Measurements from ENCODE around the gene FIBP. TPM values are rescaled to one million over a fixed set of nuclear protein-coding genes. Genes with fewer than 3 reads are reported as not detected.
A peak's percentile ranks its signal among the peaks of the same experiment; 100 is the strongest.

Gene FIBP
- total and polyA plus RNA-seq, 10 of the 15 experiments (the other 5 are each of a cell fraction or from before 2014, with no cell fraction given): 65.1 to 182 (median 94.6) TPM

DNA sequence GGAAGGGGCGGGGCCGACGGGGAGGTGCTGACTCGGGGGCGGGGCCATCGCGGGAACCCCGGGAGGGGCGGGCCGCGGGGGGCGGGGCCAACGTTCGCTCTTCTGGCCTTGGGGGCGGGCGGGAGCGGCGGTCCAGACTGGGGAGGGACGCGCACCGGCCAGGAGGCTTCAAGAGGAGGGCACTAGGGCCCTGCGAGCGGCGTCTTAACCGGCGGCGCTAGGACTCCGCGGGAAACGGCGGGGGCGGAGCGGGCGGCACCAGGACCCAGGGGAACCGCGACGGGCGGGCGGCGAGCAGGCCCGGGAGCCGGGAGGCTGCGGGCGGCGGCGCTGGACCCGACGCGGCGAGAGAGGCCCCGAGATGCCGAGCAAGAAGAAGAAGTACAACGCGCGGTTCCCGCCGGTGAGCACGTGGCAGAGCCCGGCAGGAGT is 30.9 kb upstream of the FIBP start, which contains the start of gene DRAP1 (continued):
- no peak for TF ChIP-seq SPI1 (IDR thresholded peaks at IDR 0.05; ENCODE audit: borderline replicate concordance, insufficient read depth, low read depth, low read length)
- TF ChIP-seq TCF3 (IDR thresholded peaks at IDR 0.05; ENCODE audit: borderline replicate concordance, insufficient read depth, low read depth, low read length): peak; percentile 74; the same call in 1 of the 2 replicates
- no peak for TF ChIP-seq PML (IDR thresholded peaks at IDR 0.05; ENCODE audit: low read length)
- TF ChIP-seq, protein P1, sequence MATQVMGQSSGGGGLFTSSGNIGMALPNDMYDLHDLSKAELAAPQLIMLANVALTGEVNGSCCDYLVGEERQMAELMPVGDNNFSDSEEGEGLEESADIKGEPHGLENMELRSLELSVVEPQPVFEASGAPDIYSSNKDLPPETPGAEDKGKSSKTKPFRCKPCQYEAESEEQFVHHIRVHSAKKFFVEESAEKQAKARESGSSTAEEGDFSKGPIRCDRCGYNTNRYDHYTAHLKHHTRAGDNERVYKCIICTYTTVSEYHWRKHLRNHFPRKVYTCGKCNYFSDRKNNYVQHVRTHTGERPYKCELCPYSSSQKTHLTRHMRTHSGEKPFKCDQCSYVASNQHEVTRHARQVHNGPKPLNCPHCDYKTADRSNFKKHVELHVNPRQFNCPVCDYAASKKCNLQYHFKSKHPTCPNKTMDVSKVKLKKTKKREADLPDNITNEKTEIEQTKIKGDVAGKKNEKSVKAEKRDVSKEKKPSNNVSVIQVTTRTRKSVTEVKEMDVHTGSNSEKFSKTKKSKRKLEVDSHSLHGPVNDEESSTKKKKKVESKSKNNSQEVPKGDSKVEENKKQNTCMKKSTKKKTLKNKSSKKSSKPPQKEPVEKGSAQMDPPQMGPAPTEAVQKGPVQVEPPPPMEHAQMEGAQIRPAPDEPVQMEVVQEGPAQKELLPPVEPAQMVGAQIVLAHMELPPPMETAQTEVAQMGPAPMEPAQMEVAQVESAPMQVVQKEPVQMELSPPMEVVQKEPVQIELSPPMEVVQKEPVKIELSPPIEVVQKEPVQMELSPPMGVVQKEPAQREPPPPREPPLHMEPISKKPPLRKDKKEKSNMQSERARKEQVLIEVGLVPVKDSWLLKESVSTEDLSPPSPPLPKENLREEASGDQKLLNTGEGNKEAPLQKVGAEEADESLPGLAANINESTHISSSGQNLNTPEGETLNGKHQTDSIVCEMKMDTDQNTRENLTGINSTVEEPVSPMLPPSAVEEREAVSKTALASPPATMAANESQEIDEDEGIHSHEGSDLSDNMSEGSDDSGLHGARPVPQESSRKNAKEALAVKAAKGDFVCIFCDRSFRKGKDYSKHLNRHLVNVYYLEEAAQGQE (IDR thresholded peaks at IDR 0.05; ENCODE audit: low read depth, low read length): 0 out of 2 replicates have a peak, but pooled peaks have one; percentile 36
- no peak for TF ChIP-seq POLR2AphosphoS2 (IDR thresholded peaks at IDR 0.05; ENCODE audit: low read depth, low read length)
- TF ChIP-seq, protein P2, sequence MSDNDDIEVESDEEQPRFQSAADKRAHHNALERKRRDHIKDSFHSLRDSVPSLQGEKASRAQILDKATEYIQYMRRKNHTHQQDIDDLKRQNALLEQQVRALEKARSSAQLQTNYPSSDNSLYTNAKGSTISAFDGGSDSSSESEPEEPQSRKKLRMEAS (IDR thresholded peaks at IDR 0.05; ENCODE audit: low read depth, low read length): 0 out of 2 replicates have a peak, but pooled peaks have one; percentile 16
- TF ChIP-seq PAX5 (IDR thresholded peaks at IDR 0.05; ENCODE audit: borderline replicate concordance, low read depth, low read length): peak; percentile 61; the same call in 1 of the 2 replicates
- TF ChIP-seq HCFC1 (IDR thresholded peaks at IDR 0.05; ENCODE audit: low read length): peak; percentile 69
- peak; percentile 88 for TF ChIP-seq CREB1 (IDR thresholded peaks at IDR 0.05; ENCODE audit: low read depth)
- peak; percentile 43 for TF ChIP-seq MXI1 (IDR thresholded peaks at IDR 0.05; ENCODE audit: low read depth, low read length)
- TF ChIP-seq NFXL1 (IDR thresholded peaks at IDR 0.05; ENCODE audit: borderline replicate concordance): peak; percentile 93
- TF ChIP-seq, protein P3, sequence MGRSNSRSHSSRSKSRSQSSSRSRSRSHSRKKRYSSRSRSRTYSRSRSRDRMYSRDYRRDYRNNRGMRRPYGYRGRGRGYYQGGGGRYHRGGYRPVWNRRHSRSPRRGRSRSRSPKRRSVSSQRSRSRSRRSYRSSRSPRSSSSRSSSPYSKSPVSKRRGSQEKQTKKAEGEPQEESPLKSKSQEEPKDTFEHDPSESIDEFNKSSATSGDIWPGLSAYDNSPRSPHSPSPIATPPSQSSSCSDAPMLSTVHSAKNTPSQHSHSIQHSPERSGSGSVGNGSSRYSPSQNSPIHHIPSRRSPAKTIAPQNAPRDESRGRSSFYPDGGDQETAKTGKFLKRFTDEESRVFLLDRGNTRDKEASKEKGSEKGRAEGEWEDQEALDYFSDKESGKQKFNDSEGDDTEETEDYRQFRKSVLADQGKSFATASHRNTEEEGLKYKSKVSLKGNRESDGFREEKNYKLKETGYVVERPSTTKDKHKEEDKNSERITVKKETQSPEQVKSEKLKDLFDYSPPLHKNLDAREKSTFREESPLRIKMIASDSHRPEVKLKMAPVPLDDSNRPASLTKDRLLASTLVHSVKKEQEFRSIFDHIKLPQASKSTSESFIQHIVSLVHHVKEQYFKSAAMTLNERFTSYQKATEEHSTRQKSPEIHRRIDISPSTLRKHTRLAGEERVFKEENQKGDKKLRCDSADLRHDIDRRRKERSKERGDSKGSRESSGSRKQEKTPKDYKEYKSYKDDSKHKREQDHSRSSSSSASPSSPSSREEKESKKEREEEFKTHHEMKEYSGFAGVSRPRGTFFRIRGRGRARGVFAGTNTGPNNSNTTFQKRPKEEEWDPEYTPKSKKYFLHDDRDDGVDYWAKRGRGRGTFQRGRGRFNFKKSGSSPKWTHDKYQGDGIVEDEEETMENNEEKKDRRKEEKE (IDR thresholded peaks at IDR 0.05): peak; percentile 69; the same call in 1 of the 2 replicates
- peak; percentile 23 for TF ChIP-seq MYC (IDR thresholded peaks at IDR 0.05; ENCODE audit: insufficient read depth, insufficient read length, insufficient replicate concordance, low read length, severe bottlenecking)
- TF ChIP-seq DPF2 (IDR thresholded peaks at IDR 0.05): peak; percentile 91
- TF ChIP-seq EGR1 (IDR thresholded peaks at IDR 0.05; ENCODE audit: borderline replicate concordance in 1 of 2, low read depth in 2 of 2, low read length in 2 of 2): peak; percentile 87 to 100
- TF ChIP-seq NBN (IDR thresholded peaks at IDR 0.05): peak; percentile 47; the same call in 1 of the 2 replicates
- TF ChIP-seq ZSCAN29 (IDR thresholded peaks at IDR 0.05): peak; percentile 70; the same call in 1 of the 2 replicates
- TF ChIP-seq TBL1XR1 (IDR thresholded peaks at IDR 0.05; ENCODE audit: low read depth, low read length): peak; percentile 95
- TF ChIP-seq ZNF24 (IDR thresholded peaks at IDR 0.05): peak; percentile 73
- TF ChIP-seq BHLHE40 (IDR thresholded peaks at IDR 0.05; ENCODE audit: borderline replicate concordance in 1 of 2, low read depth in 2 of 2, low read length in 1 of 2): peak; percentile 74 to 87
- peak; percentile 71 for TF ChIP-seq KLF5 (IDR thresholded peaks at IDR 0.05; ENCODE audit: partially characterized antibody)
- TF ChIP-seq ATF7 (IDR thresholded peaks at IDR 0.05; ENCODE audit: low read depth): no peak
- peak; percentile 88 for TF ChIP-seq GATAD2B (conservative IDR thresholded peaks at IDR 0.05; ENCODE audit: low read depth)
- peak; percentile 74 for TF ChIP-seq CHD2 (IDR thresholded peaks at IDR 0.05; ENCODE audit: borderline replicate concordance, low read depth, low read length)

Data from GM12878 (cell line).